CD4-positive, alpha-beta memory T cell (primary cell): ENCODE results near the gene PGAM5. TPM values are rescaled to one million over a fixed set of nuclear protein-coding genes. Genes with fewer than 3 reads are reported as not detected.

Experiments
- CTCF ChIA-PET: fragments of 350-600 bp; sonication (Branson Sonifier 250); formaldehyde crosslinking; loops from one replicate; lab custom pipeline; 2021; ENCODE audit warnings: inconsistent platforms; ENCODE audit not compliant: partially characterized antibody; lab: Charles Lee
- POLR2A ChIA-PET: fragments of 350-600 bp; sonication (Branson Sonifier 250); formaldehyde crosslinking; loops from one replicate; lab custom pipeline; 2021; ENCODE audit not compliant: partially characterized antibody; lab: Charles Lee
- DNase-seq, 5 donors: peaks; one replicate each; pipeline versions ENCODE4 v3.0.0 to v3.0.0-alpha.2; 2020 to 2022; ENCODE audit warnings: mixed read lengths in 1 of 5
- H3K27ac ChIP-seq: one replicate; pipeline ENCODE4 v1.7.0; 2013; ENCODE audit warnings: low read depth, low read length
- H3K27me3 ChIP-seq: 2 replicates; pipeline ENCODE4 v1.7.0; 2013; ENCODE audit warnings: mild to moderate bottlenecking, low read length, moderate library complexity; ENCODE audit not compliant: insufficient read depth
- H3K36me3 ChIP-seq: 2 replicates; pipeline ENCODE4 v1.7.0; 2013; ENCODE audit warnings: mild to moderate bottlenecking, low read length, moderate library complexity; ENCODE audit not compliant: insufficient read depth
- H3K4me1 ChIP-seq: 2 replicates; pipeline ENCODE4 v1.7.0; 2013; ENCODE audit warnings: mild to moderate bottlenecking, low read length, moderate library complexity; ENCODE audit not compliant: insufficient read depth
- H3K4me3 ChIP-seq, 2 donors: one replicate each; pipeline ENCODE4 v1.7.0; 2013; ENCODE audit warnings: low read length in 2 of 2, mild to moderate bottlenecking in 1 of 2
- H3K9me3 ChIP-seq, 2 donors: one replicate each; pipeline ENCODE4 v1.7.0; 2013; ENCODE audit warnings: low read length in 2 of 2, control low read depth in 1 of 2; ENCODE audit not compliant: control insufficient read depth in 1 of 2
- H3K27ac Mint-ChIP-seq, 7 donors: one replicate each; pipeline ENCODE4 v1.8.0; 2020 to 2021; ENCODE audit warnings: mixed read lengths in 7 of 7, mild to moderate bottlenecking in 6 of 7, inconsistent platforms in 3 of 7, moderate library complexity in 3 of 7
- H3K27me3 Mint-ChIP-seq, 2 donors: one replicate each; pipeline ENCODE4 v1.8.0; 2020 to 2021; ENCODE audit warnings: mixed read lengths in 2 of 2
- H3K36me3 Mint-ChIP-seq, 2 donors: one replicate each; pipeline ENCODE4 v1.8.0; 2020 to 2021; ENCODE audit warnings: mixed read lengths in 2 of 2, inconsistent platforms in 1 of 2, mild to moderate bottlenecking in 1 of 2
- H3K4me1 Mint-ChIP-seq, 4 donors: one replicate each; pipeline ENCODE4 v1.8.0; 2020 to 2021; ENCODE audit warnings: mixed read lengths in 4 of 4, mild to moderate bottlenecking in 1 of 4
- H3K4me3 Mint-ChIP-seq, 8 donors: one replicate each; pipeline ENCODE4 v1.8.0; 2020 to 2021; ENCODE audit warnings: mixed read lengths in 8 of 8, mild to moderate bottlenecking in 7 of 8, moderate library complexity in 6 of 8, inconsistent platforms in 3 of 8
- H3K9me3 Mint-ChIP-seq, 8 donors: one replicate each; pipeline ENCODE4 v1.8.0; 2020 to 2021; ENCODE audit warnings: mixed read lengths in 8 of 8, mild to moderate bottlenecking in 5 of 8, inconsistent platforms in 3 of 8, moderate library complexity in 1 of 8
- intact Hi-C: fragments of 100-400 bp; cut with micrococcal nuclease; formaldehyde crosslinking; loops from one replicate; pipeline ENCODE4 v1.15.1; 2023
- polyA plus RNA-seq, 2 donors: library from polyadenylated mRNA; unstranded; fragments of 300-500 nt; fragmentation: Illumina TruSeq; gene quantifications; one replicate each; pipeline ENCODE4 v1.2.3, GENCODE V29; 2021
- total RNA-seq, 2 experiments: library from RNA; stranded (reverse); gene quantifications; one replicate each; pipeline ENCODE4 v1.2.3, GENCODE V29; 2021

Gene PGAM5
- total and polyA plus RNA-seq, 4 experiments from 2014 or later, result 7.2 to 29.7 (median 25.9) TPM

- Histone ChIP-seq H3K4me1 (no peaks in the 10 kb centered on the region), H3K36me3 (no peaks in the 10 kb centered on the region), H3K27ac (no peak overlapping the region), H3K9me3 (peaks cover 0 to 6% of the 10 kb centered on the region in 2 donors), H3K27me3 (no peaks in the 10 kb centered on the region), H3K4me3 (no peak overlapping the region)
- H3K4me3 Mint-ChIP-seq, result no peak overlapping the region
- DNase-seq, result no peak
- peaks cover 0 to 6% (median 1%) of the 10 kb centered on the region in 4 donors for H3K4me1 Mint-ChIP-seq
- H3K36me3 Mint-ChIP-seq, result peaks cover 21 to 22% of the 10 kb centered on the region in 2 donors
- intact Hi-C loops, result no loop called here
- peaks cover 0 to 12% (median 7%) of the 10 kb centered on the region in 8 donors for H3K9me3 Mint-ChIP-seq
- H3K27me3 Mint-ChIP-seq, result no peaks in the 10 kb centered on the region
- ChIA-PET POLR2A (interaction anchor here (1.7 kb wide), 1 partner anchor 9 kb away, joined by 6 read pairs; no protein-coding TSS in a partner anchor), CTCF (interaction anchor here (0.9 kb wide), 1 partner anchor 66 kb away, joined by 3 read pairs; no protein-coding TSS in a partner anchor)
- no peak overlapping the region for H3K27ac Mint-ChIP-seq
Measured at GRCh38 chr12:132702640-132703039, 8.0 kb upstream of the PGAM5 start.

GRCh38 chr12:132703641-132704040 lies 7.0 kb upstream of the PGAM5 start:
- intact Hi-C loops, result no loop called here
- no peak for DNase-seq
- Mint-ChIP-seq H3K36me3 (peaks cover 19 to 22% of the 10 kb centered on the region in 2 donors), H3K9me3 (peaks cover 0 to 21% (median 14%) of the 10 kb centered on the region in 8 donors), H3K27ac (peak overlapping the region in 3 of 7 donors; percentile 4 to 70 (median 66)), H3K4me3 (no peak overlapping the region), H3K4me1 (peaks cover 0 to 6% (median 1%) of the 10 kb centered on the region in 4 donors), H3K27me3 (no peaks in the 10 kb centered on the region)
- POLR2A ChIA-PET, result no interaction called here
- H3K4me1 ChIP-seq, result no peaks in the 10 kb centered on the region
- no peaks in the 10 kb centered on the region for H3K27me3 ChIP-seq
- H3K4me3 ChIP-seq, result no peak overlapping the region
- peaks cover 0 to 11% of the 10 kb centered on the region in 2 donors for H3K9me3 ChIP-seq
- no peak overlapping the region for H3K27ac ChIP-seq
- H3K36me3 ChIP-seq, result no peaks in the 10 kb centered on the region
- CTCF ChIA-PET, result no interaction called here

DNA sequence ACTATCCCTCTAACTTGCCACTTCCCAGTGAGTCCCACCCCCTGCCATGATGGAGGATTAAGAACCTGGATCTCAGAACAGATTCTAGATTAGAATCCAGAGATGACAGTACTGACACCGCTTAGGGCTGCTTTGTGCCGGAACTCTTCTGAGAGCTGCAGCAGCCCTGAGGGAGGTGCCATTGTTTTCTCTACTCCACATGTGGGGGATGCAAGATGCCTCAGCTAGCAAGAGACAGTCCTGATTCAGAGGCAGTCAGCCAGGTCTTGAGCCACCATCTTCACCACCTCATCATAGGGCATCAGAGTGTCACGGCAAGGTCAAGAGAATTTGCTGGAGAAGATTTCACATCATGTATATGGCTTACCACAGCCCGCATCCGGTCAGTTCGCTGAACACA lies 3.4 kb upstream of the PGAM5 start:
- peaks cover 0 to 11% of the 10 kb centered on the region in 2 donors for H3K9me3 ChIP-seq
- Mint-ChIP-seq H3K27ac (peak overlapping the region in 6 of 7 donors; percentile 17 to 91 (median 57)), H3K4me3 (peak overlapping the region in 6 of 8 donors; percentile 7 to 62 (median 19)), H3K36me3 (peaks cover 17 to 21% of the 10 kb centered on the region in 2 donors), H3K4me1 (peaks cover 5 to 21% (median 12%) of the 10 kb centered on the region in 4 donors), H3K9me3 (peaks cover 0 to 21% (median 14%) of the 10 kb centered on the region in 8 donors), H3K27me3 (no peaks in the 10 kb centered on the region)
- DNase-seq, result no peak
- ChIA-PET CTCF (interaction anchor here (0.7 kb wide), 1 partner anchor 423 kb away, joined by 3 read pairs; the partner anchor contains the start of gene ZNF891), POLR2A (no interaction called here)
- no peak overlapping the region for H3K4me3 ChIP-seq
- H3K27ac ChIP-seq, result no peak overlapping the region
- H3K36me3 ChIP-seq, result no peaks in the 10 kb centered on the region
- peaks cover 19% of the 10 kb centered on the region for H3K4me1 ChIP-seq
- intact Hi-C loops, result no loop called here
- H3K27me3 ChIP-seq, result no peaks in the 10 kb centered on the region

DNA sequence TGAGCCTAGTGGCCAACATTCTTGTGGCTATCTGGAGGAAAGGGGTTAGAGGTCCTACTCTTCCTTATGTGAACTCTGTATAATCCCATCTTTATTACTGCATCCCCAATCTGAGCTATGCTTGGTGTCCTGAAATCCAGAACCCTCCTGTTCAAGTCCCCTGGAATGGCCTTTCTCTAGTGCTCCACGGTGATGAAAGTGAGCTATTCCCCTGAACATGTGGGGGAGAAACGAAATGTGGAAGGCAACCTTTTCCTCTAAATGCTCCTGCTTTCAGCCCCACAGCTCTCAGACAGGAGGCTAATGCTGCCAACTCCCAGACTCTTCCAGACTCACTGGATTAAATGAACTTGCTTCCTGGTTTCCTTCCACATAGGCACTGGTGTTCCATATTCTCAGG lies 2.5 kb upstream of the PGAM5 start:
- peaks cover 17 to 23% of the 10 kb centered on the region in 2 donors for H3K36me3 Mint-ChIP-seq
- H3K4me1 Mint-ChIP-seq, result peaks cover 5 to 30% (median 15%) of the 10 kb centered on the region in 4 donors
- H3K4me3 Mint-ChIP-seq, result peak overlapping the region in 2 of 8 donors; percentile 22 to 25
- POLR2A ChIA-PET, result interaction anchor here (0.8 kb wide), 1 partner anchor 23 kb away, joined by 3 read pairs; no protein-coding TSS in a partner anchor
- no peaks in the 10 kb centered on the region for H3K27me3 Mint-ChIP-seq
- peaks cover 0 to 21% (median 14%) of the 10 kb centered on the region in 8 donors for H3K9me3 Mint-ChIP-seq
- no peak overlapping the region for H3K27ac ChIP-seq
- no peak for DNase-seq
- CTCF ChIA-PET, result interaction anchor here (0.7 kb wide), 1 partner anchor 422 kb away, joined by 3 read pairs; the partner anchor contains the start of gene ZNF891
- H3K4me1 ChIP-seq, result peaks cover 28% of the 10 kb centered on the region
- no peaks in the 10 kb centered on the region for H3K27me3 ChIP-seq
- no peaks in the 10 kb centered on the region for H3K36me3 ChIP-seq
- peak overlapping the region; percentile 3 to 87 (median 47) for H3K27ac Mint-ChIP-seq
- intact Hi-C loops, result no loop called here
- peaks cover 0 to 11% of the 10 kb centered on the region in 2 donors for H3K9me3 ChIP-seq
- H3K4me3 ChIP-seq, result no peak overlapping the region

- Mint-ChIP-seq H3K27me3 (no peaks in the 10 kb centered on the region), H3K4me1 (peaks cover 8 to 33% (median 19%) of the 10 kb centered on the region in 4 donors), H3K36me3 (peaks cover 11 to 22% of the 10 kb centered on the region in 2 donors), H3K27ac (peak overlapping the region; percentile 92 to 95 (median 94)), H3K4me3 (peak overlapping the region; percentile 83 to 90 (median 90)), H3K9me3 (peaks cover 0 to 21% (median 14%) of the 10 kb centered on the region in 8 donors)
- POLR2A ChIA-PET, result interaction anchor here (0.8 to 2.5 kb wide), 8 partner anchors 10 to 196 kb away, joined by 3 to 9 read pairs (median 4); partner anchors contain the start of genes CHFR and GOLGA3
- intact Hi-C loops, result loop anchor here (1.0 to 5.0 kb wide), 5 partner anchors 23 to 198 kb away; partner anchors contain the start of genes CHFR, GOLGA3, POLE and PXMP2
- Histone ChIP-seq H3K36me3 (peaks cover 10% of the 10 kb centered on the region), H3K4me1 (peaks cover 28% of the 10 kb centered on the region), H3K27me3 (no peaks in the 10 kb centered on the region), H3K4me3 (peak overlapping the region; percentile 48 to 70), H3K27ac (peak overlapping the region; percentile 91), H3K9me3 (peaks cover 0 to 11% of the 10 kb centered on the region in 2 donors)
- CTCF ChIA-PET, result no interaction called here
- peak in 1 of 5 donors; percentile 15 for DNase-seq
Measured at GRCh38 chr12:132710043-132710404, 618 bp upstream of the PGAM5 start.

GRCh38 chr12:132711080-132711843 lies 620 bp downstream of the PGAM5 start:
- peak overlapping the region; percentile 64 for H3K27ac ChIP-seq
- H3K27me3 ChIP-seq, result no peaks in the 10 kb centered on the region
- Mint-ChIP-seq H3K36me3 (peaks cover 11 to 22% of the 10 kb centered on the region in 2 donors), H3K9me3 (peaks cover 0 to 21% (median 14%) of the 10 kb centered on the region in 8 donors), H3K27ac (peak overlapping the region in 6 of 7 donors; percentile 19 to 72 (median 58)), H3K4me3 (peak overlapping the region; percentile 75 to 88 (median 83)), H3K27me3 (no peaks in the 10 kb centered on the region), H3K4me1 (peaks cover 8 to 33% (median 19%) of the 10 kb centered on the region in 4 donors)
- ChIA-PET POLR2A (interaction anchor here (0.8 to 2.5 kb wide), 8 partner anchors 9 to 275 kb away, joined by 3 to 9 read pairs (median 4); partner anchors contain the start of genes GOLGA3 and ZNF26), CTCF (interaction anchor here (1.2 kb wide), 1 partner anchor 57 kb away, joined by 3 read pairs; no protein-coding TSS in a partner anchor)
- H3K9me3 ChIP-seq, result peaks cover 0 to 11% of the 10 kb centered on the region in 2 donors
- peaks cover 28% of the 10 kb centered on the region for H3K4me1 ChIP-seq
- peak overlapping the region in 1 of 2 donors; percentile 66 for H3K4me3 ChIP-seq
- peaks cover 15% of the 10 kb centered on the region for H3K36me3 ChIP-seq
- DNase-seq, result no peak
- intact Hi-C loops, result loop anchor here (2.0 to 5.0 kb wide), 2 partner anchors 118 to 176 kb away; partner anchors contain the start of genes CHFR and GOLGA3
